Sigmoid colon (tissue), 7 donors: Measurements from ENCODE around the gene SPON1. TPM values are rescaled to one million over a fixed set of nuclear protein-coding genes. Genes with fewer than 3 reads are reported as not detected.
"Not testable (repeated sequence)": the region's sequence is repeated elsewhere in the genome, so short reads cannot be mapped to it uniquely, and the experiment has no call there.

ENCODE experiments used
- DNase-seq: peaks from one replicate; pipeline ENCODE4 v3.0.0-alpha.2; 2019
- H3K27ac ChIP-seq, 4 donors: fragments of 200-600 bp; sonication (generic); one replicate each; pipeline ENCODE4 v1.5.1; 2016 to 2019; ENCODE audit warnings: mild to moderate bottlenecking in 1 of 4
- H3K27me3 ChIP-seq, 3 donors: fragments of 200-600 bp; sonication (generic); one replicate each; pipeline ENCODE4 v1.5.1; 2019; ENCODE audit warnings: mild to moderate bottlenecking in 1 of 3
- H3K36me3 ChIP-seq, 4 donors: fragments of 200-600 bp; sonication (generic); one replicate each; pipeline ENCODE4 v1.5.1; 2016 to 2019
- H3K4me1 ChIP-seq, 4 donors: fragments of 200-600 bp; sonication (generic); one replicate each; pipeline ENCODE4 v1.5.1; 2017 to 2019
- H3K4me3 ChIP-seq, 4 donors: fragments of 200-600 bp; sonication (generic); one replicate each; pipeline ENCODE4 v1.5.1; 2017 to 2019; ENCODE audit warnings: mild to moderate bottlenecking in 2 of 4, moderate library complexity in 1 of 4
- H3K9me3 ChIP-seq, 4 donors: fragments of 200-600 bp in 3 of 4; sonication (generic) in 3 of 4; one replicate each; pipeline versions ENCODE4 v1.5.1 to v1.6.1; 2013 to 2019
- CTCF ChIP-seq, 4 experiments: fragments of 450-650 bp in 3 of 4; fragments of 200-600 bp in 1 of 4; IDR thresholded peaks; one replicate each; pipeline ENCODE4 v1.5.1; 2016 to 2019; ENCODE audit warnings: antibody characterized with exemption in 4 of 4, mild to moderate bottlenecking in 3 of 4, moderate library complexity in 2 of 4
- EP300 ChIP-seq, 4 donors: sonication (generic); formaldehyde crosslinking; IDR thresholded peaks; one replicate each; pipeline ENCODE4 v1.6.1; 2017; ENCODE audit warnings: antibody characterized with exemption in 4 of 4
- POLR2A ChIP-seq, 2 donors: fragments of 450-650 bp; IDR thresholded peaks; one replicate each; pipeline ENCODE4 v1.6.1; 2016; ENCODE audit warnings: antibody characterized with exemption in 2 of 2, mild to moderate bottlenecking in 2 of 2, moderate library complexity in 2 of 2
- POLR2AphosphoS5 ChIP-seq, 4 donors: sonication (generic); formaldehyde crosslinking; IDR thresholded peaks; one replicate each; pipeline ENCODE4 v1.6.1; 2017; ENCODE audit warnings: antibody characterized with exemption in 4 of 4
- WGBS, 2 donors: extraction: QIAGEN DNeasy Blood & Tissue Kit; methylation state at CpG; one replicate each; pipeline ENCODE4 v1.1.7; 2013; 5-methylcytosine and 5-hydroxymethylcytosine counted together
- intact Hi-C: fragments of 100-400 bp; cut with DNase I; formaldehyde crosslinking; loops from one replicate; pipeline ENCODE4 v1.15.1; 2023
- polyA plus RNA-seq, 3 donors: library from polyadenylated mRNA; stranded (reverse); fragments of 200-250 nt; gene quantifications; one replicate each; pipeline ENCODE4 v1.2.3, GENCODE V29; 2013
- total RNA-seq, 4 donors: library from RNA; depleted of rRNA; stranded (reverse); fragments of >200 nt; gene quantifications; one replicate each; pipeline ENCODE4 v1.1.0, GENCODE V29; 2016
- donor health status: healthy with polysubstance abuse.
- donor health status: Bipolar disorder and iron deficiency.
- donor health status: healthy.

SPON1 gene
- total and polyA plus RNA-seq, 7 donors: 6.6 to 36.8 (median 12.6) TPM

GRCh38 chr11:14150878-14151277 is 188.4 kb downstream of the SPON1 start:
- H3K27ac ChIP-seq: no peak overlapping the region
- no peaks in the 10 kb centered on the region for H3K27me3 ChIP-seq
- TF ChIP-seq POLR2A (IDR thresholded peaks at IDR 0.05) (no peak), CTCF (IDR thresholded peaks at IDR 0.05) (no peak), POLR2AphosphoS5 (IDR thresholded peaks at IDR 0.05) (no peak), EP300 (IDR thresholded peaks at IDR 0.05) (no peak)
- no peak overlapping the region for H3K4me3 ChIP-seq
- no peaks in the 10 kb centered on the region for H3K36me3 ChIP-seq
- H3K9me3 ChIP-seq: peaks cover 0 to 9% (median 5%) of the 10 kb centered on the region in 4 donors
- DNase-seq: no peak
- 92 to 94% methylated on average over 4 of the region's 4 CpGs for WGBS, 2 donors
- no peaks in the 10 kb centered on the region for H3K4me1 ChIP-seq
- intact Hi-C loops: loop anchor here (5.0 kb wide), 1 partner anchor 96 kb away; no protein-coding TSS in a partner anchor

- intact Hi-C loops: loop anchor here (5.0 kb wide), 1 partner anchor 93 kb away; no protein-coding TSS in a partner anchor
- H3K27me3 ChIP-seq, H3K4me3 ChIP-seq, H3K36me3 ChIP-seq, H3K4me1 ChIP-seq, H3K27ac ChIP-seq, DNase-seq: not testable (repeated sequence)
- H3K9me3 ChIP-seq: peaks cover 0 to 16% (median 7%) of the 10 kb centered on the region in 4 donors
- WGBS, 2 donors: 99% methylated on average over 1 of the region's 1 CpG
These were observed 191.6 kb downstream of the SPON1 start for GRCh38 chr11:14154103-14154502.

- Histone ChIP-seq H3K27ac (no peak overlapping the region), H3K27me3 (no peaks in the 10 kb centered on the region), H3K9me3 (peaks cover 0 to 16% (median 7%) of the 10 kb centered on the region in 4 donors), H3K4me1 (no peaks in the 10 kb centered on the region), H3K36me3 (no peaks in the 10 kb centered on the region), H3K4me3 (no peak overlapping the region)
- 92 to 94% methylated on average over 1 of the region's 1 CpG for WGBS, 2 donors
- intact Hi-C loops: no loop called here
- TF ChIP-seq EP300 (IDR thresholded peaks at IDR 0.05): no peak
- no peak for TF ChIP-seq POLR2A (IDR thresholded peaks at IDR 0.05)
- TF ChIP-seq POLR2AphosphoS5 (IDR thresholded peaks at IDR 0.05): no peak
- TF ChIP-seq CTCF (IDR thresholded peaks at IDR 0.05): no peak
- no peak for DNase-seq
These were observed 195.9 kb downstream of the SPON1 start for GRCh38 chr11:14158393-14158792.

GRCh38 chr11:14163576-14163975 is 201.1 kb downstream of the SPON1 start:
- no peak overlapping the region for H3K27ac ChIP-seq
- DNase-seq: no peak
- no peaks in the 10 kb centered on the region for H3K27me3 ChIP-seq
- H3K4me3 ChIP-seq: no peak overlapping the region
- no peak for TF ChIP-seq POLR2A (IDR thresholded peaks at IDR 0.05)
- TF ChIP-seq EP300 (IDR thresholded peaks at IDR 0.05): no peak
- TF ChIP-seq CTCF (IDR thresholded peaks at IDR 0.05): no peak
- TF ChIP-seq POLR2AphosphoS5 (IDR thresholded peaks at IDR 0.05): no peak
- H3K4me1 ChIP-seq: no peaks in the 10 kb centered on the region
- WGBS, 2 donors: 93 to 98% methylated on average over 2 of the region's 2 CpGs
- intact Hi-C loops: no loop called here
- H3K36me3 ChIP-seq: no peaks in the 10 kb centered on the region
- H3K9me3 ChIP-seq: no peaks in the 10 kb centered on the region

GRCh38 chr11:14173679-14174078 is 211.2 kb downstream of the SPON1 start:
- WGBS, 2 donors: 89 to 90% methylated on average over 7 of the region's 7 CpGs
- intact Hi-C loops, H3K9me3 ChIP-seq, H3K4me1 ChIP-seq, DNase-seq, H3K36me3 ChIP-seq, H3K27ac ChIP-seq, H3K4me3 ChIP-seq, H3K27me3 ChIP-seq: not testable (repeated sequence)

GRCh38 chr11:14179116-14179820 is 216.7 kb downstream of the SPON1 start:
- Histone ChIP-seq H3K36me3 (no peaks in the 10 kb centered on the region), H3K27ac (no peak overlapping the region), H3K4me1 (peaks cover 0 to 3% (median 0%) of the 10 kb centered on the region in 4 donors), H3K27me3 (no peaks in the 10 kb centered on the region), H3K9me3 (no peaks in the 10 kb centered on the region), H3K4me3 (no peak overlapping the region)
- 80 to 82% methylated on average over 4 of the region's 4 CpGs for WGBS, 2 donors
- DNase-seq: no peak
- no peak for TF ChIP-seq EP300 (IDR thresholded peaks at IDR 0.05)
- TF ChIP-seq POLR2A (IDR thresholded peaks at IDR 0.05): no peak
- peak in 2 of 4 donors; percentile 30 to 50 for TF ChIP-seq POLR2AphosphoS5 (IDR thresholded peaks at IDR 0.05)
- TF ChIP-seq CTCF (IDR thresholded peaks at IDR 0.05): no peak
- intact Hi-C loops: no loop called here
